Measurements from ENCODE around the gene MTMR4.
"Not testable (repeated sequence)": the region's sequence is repeated elsewhere in the genome, so short reads cannot be mapped to it uniquely, and the experiment has no call there.

The MTMR4 gene

DNA sequence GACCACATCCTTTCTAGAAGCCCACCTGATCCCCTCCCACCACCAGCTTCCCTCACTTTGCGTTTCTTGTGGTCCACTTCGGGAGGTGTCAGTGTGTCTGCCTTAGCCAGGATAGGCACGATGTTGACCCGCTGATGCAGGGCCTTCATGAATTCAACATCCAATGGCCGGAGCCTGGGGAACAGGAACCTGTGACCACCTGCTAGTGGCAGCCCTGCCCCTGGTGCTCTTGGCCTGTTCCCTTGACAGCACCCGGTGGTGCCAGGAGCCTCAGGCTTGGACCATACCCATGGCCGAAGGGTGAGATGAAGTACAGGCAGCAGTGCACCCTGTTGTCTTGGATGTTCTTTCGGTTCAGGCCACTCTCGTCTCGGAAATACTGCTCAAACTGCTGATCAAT, 7.2 kb upstream of the MTMR4 start:
- DNase-seq: no peak

- DNase-seq: no peak
These were observed 6.5 kb upstream of the MTMR4 start for GRCh38 chr17:58520843-58521430.

GRCh38 chr17:58517928-58518609, 3.6 kb upstream of the MTMR4 start:
- peak; percentile 97 for DNase-seq

- DNase-seq: no peak
These were observed 3.0 kb upstream of the MTMR4 start for GRCh38 chr17:58517378-58517927.

DNA sequence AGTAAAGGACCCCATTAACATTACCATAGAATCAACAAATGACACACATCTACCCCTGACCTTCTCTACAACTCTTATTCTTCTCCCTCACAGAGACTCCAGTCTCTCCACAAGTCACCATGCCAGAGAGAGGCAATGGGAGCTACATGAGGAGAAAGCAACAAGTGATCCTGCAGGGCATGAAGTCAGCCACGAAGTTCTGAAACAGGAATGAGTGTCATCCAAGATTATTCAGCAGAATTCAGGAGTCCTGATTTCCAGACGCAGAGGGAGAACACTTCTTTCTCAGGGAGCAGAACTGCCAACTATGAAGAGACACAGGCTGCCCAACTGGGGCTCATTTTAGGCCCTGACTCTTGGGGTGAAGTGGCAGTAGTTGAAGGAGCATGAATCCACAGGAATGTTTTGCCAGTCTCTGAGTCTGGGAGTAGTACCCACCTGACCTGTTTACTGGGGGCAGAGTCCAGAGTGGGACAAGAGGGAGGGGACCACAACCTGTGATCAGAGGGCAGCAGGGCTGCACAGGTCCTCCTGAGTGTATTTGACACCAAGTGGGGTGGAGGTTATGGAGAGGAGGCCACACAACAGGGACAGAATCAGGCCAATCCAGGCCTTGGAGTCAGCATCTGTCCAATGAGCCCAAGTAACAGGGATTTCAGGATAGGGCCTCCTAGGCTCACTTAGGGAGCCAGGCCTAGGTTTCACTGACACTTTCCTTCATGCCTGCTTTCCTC, 2.4 kb upstream of the MTMR4 start:
- DNase-seq: no peak

DNA sequence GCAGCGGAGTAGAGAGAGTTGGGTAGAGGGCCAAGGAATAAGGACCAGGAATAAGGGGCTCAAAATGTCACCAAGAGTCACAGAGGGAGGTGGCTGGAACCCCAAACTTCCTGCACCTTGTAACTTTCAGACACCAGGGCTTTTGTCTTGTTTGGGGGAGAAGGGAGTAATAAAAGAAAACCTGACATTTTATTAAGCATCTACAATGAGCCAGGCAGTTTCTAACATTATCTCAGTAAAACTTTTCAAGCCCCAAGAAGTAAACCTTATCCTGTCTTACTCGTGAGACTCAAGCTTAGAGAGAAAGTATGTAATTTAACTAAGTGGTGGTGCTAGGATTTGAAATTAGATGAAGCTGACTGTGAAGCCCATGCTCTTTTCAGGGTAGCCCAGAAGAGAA, 848 bp upstream of the MTMR4 start:
- no peak for DNase-seq

DNA sequence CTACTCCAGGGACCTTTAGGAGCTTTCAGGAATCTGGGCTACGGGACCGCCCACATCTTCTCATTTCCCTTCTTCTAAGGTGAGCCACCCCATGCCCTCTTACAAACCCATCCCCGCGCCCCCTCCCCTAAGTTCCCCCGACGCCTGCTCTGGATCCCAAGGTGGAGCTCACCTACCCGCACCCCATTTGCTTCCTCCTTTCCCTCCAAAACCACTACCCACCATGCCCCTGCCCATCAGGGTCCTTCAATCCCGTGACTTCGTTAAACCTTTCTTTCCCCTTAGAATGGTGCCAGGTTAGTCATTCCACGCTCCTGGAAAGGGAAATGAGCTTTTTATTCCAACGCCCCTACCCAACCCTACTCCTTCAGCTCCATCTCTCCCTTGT, 326 bp upstream of the MTMR4 start:
- no peak for DNase-seq

- DNase-seq: no peak
These were observed 1.0 kb downstream of the MTMR4 start for GRCh38 chr17:58513267-58513964.

GRCh38 chr17:58510075-58510474, 4.4 kb downstream of the MTMR4 start:
- no peak for DNase-seq

DNA sequence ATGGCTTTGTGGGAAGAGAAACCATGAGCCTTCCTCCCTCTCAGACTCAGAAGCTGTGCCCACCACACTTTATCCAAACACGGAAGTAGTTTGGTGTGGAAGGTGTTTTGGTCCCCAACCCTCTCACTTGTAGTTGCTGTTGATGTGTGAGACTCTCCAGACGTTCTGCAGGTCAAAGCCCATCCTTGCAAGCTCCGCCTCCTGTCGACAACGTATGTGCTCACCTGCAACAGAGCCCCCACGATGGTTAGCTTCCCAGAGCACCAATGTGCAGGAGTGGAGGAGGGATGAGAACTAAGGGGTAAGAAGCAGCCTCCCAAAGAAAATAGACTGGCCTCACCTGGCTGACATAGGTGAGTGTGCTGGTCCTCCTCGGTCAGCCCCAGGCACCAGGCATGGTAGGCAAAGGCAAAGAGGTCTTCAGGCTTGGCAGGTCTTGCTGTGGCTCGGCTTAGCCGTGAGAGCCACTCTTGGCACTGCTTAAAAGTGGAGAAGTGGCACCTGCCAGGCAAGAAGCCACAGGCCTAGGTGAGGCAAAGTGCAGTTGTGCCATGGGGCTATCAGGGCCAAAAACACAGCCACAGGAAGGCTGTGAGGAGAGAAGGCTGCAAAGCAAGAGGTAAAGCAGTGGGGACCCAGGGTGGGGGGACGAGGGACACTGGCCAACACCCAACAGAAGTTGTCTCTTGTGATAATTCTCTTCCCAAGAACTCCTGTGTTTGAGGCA, 5.9 kb downstream of the MTMR4 start:
- no peak for DNase-seq

GRCh38 chr17:58507123-58507634, 7.3 kb downstream of the MTMR4 start:
- DNase-seq: no peak

GRCh38 chr17:58506354-58507080, 7.9 kb downstream of the MTMR4 start:
- DNase-seq: no peak

DNA sequence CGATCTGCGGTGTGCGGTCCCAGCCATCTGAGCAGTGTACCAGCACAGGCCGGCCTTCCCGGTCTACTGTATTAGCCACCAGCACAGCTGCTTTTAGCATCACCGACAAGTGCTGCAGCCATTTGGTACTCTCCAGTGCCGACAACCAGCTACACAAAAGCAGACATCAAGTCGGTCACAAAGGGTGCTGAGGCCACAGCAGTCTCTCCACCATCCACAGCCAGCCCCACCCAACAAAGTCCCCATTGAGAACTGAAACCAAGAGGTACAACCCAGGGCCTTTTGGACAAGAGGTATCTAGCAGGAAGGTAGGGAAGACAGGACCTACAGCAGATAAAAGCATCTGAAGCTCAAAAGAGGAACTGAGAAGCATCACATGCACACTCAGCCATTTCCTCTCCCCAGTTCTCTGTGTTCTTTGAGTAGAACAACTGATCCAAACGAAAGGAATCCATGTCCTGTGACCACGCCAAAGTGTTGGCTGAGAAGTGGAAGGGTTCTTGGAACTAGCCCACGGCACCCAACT, 9.5 kb downstream of the MTMR4 start:
- DNase-seq: no peak

- no peak for DNase-seq
These were observed 10.6 kb downstream of the MTMR4 start for GRCh38 chr17:58503866-58504265.

GRCh38 chr17:58503134-58503533, 11.3 kb downstream of the MTMR4 start:
- not testable (repeated sequence) for DNase-seq

DNA sequence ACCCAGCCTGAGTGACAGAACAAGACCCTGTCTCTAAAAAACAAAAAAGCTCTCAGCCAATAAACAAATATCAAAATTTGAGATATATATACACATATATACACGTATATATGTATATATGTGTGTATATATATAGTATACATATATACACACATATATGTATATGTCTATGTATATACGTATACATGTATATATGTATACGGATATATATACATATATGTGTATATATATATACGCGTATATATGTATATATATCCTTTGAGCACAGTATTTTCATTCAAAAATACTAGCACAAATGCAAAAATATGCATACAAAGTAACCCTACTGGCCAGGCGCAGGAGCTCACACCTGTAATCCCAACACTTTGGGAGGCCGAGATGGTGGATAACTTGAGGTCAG, 13.0 kb downstream of the MTMR4 start:
- no peak for DNase-seq

- no peak for DNase-seq
These were observed 16.1 kb downstream of the MTMR4 start for GRCh38 chr17:58498177-58498828.

DNA sequence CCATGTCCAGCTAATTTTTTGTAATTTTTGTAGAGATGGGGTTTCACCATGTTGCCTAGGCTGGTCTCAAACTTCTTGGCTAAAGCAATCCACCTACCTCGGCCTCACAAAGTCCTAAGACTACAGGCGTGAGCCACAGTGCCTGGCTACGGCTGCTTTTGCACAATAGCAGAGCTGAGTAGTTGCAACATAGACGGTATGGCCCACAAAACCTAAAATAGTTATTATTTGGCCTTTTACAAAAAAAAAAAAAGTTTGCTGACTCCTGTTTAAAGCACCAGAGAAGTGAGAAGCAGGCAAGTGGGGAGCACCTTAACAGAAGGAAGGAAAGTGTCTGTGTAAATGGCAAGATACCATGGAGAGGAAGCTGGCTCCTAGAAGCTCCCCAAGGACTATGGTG, 20.9 kb downstream of the MTMR4 start:
- no peak for DNase-seq

- DNase-seq: no peak
These were observed 22.0 kb downstream of the MTMR4 start for GRCh38 chr17:58492238-58493121.

DNA sequence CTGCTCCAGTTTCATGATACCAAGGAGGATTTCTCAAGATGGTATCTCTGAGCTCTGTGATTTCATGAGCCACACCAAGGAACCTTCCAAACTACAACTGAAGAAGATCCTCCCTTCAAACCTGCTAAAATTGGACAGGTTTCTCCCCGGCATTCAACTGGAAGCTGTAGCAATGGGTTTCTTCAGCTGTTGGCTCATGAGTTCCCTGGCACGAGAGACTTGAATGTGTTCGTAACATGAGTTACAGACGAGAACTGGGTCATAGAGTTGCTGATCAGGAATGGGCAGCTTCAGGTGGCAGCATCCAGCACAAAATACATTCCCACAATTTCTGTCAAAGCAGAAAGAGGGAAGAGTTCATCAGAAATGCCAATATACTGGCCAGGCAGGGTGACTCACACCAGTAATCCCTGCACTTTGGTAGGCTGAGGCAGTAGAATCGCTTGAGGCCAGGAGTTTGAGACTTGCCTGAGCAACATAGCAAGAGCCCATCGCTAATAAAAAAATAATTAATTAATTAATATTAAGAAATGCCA, 22.9 kb downstream of the MTMR4 start:
- no peak for DNase-seq

All from GOT3 (cell line).